ENCODE results near the gene USP53. TPM values are rescaled to one million over a fixed set of nuclear protein-coding genes. Genes with fewer than 3 reads are reported as not detected.

The USP53 gene
- total and polyA plus RNA-seq, 7 donors, result 6.0 to 89.5 (median 53.5) TPM

DNA sequence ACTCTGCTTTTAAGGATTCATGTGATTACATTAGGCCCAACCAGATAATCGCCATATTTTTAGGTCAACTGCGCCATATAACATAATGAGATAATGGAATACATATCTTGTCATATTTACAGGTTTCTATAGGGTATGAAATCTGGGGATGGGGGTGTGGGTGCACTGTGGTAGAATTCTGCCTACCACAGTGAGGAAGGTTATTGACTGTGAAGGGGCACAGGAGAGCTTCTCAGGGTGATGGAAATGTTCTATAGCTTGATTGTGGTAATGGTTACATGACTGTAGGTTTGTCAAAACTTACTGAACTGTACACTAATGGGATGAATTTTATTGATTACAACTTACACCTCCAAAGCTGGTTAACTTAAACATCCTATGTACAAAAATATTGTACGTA is 15.9 kb downstream of the USP53 start:
- no peaks in the 10 kb centered on the region for H3K9me3 ChIP-seq
- H3K27ac ChIP-seq, result no peak overlapping the region
- H3K36me3 ChIP-seq (ENCODE audit: insufficient read depth in 1 of 2, low read depth in 1 of 2), result peaks cover 0 to 44% of the 10 kb centered on the region in 2 donors
- H3K4me3 ChIP-seq, result no peak overlapping the region
- peaks cover 35% of the 10 kb centered on the region for H3K4me1 ChIP-seq
- peaks cover 0 to 2% (median 0%) of the 10 kb centered on the region in 3 donors for H3K27me3 ChIP-seq (ENCODE audit: insufficient read depth in 3 of 3, low read length in 2 of 3)
- TF ChIP-seq, protein P1, sequence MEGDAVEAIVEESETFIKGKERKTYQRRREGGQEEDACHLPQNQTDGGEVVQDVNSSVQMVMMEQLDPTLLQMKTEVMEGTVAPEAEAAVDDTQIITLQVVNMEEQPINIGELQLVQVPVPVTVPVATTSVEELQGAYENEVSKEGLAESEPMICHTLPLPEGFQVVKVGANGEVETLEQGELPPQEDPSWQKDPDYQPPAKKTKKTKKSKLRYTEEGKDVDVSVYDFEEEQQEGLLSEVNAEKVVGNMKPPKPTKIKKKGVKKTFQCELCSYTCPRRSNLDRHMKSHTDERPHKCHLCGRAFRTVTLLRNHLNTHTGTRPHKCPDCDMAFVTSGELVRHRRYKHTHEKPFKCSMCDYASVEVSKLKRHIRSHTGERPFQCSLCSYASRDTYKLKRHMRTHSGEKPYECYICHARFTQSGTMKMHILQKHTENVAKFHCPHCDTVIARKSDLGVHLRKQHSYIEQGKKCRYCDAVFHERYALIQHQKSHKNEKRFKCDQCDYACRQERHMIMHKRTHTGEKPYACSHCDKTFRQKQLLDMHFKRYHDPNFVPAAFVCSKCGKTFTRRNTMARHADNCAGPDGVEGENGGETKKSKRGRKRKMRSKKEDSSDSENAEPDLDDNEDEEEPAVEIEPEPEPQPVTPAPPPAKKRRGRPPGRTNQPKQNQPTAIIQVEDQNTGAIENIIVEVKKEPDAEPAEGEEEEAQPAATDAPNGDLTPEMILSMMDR (IDR thresholded peaks at IDR 0.05), result no peak
- ATAC-seq (no peak), DNase-seq (no peak)
- WGBS, 3 donors, result 95 to 99% (median 98%) methylated on average over 3 of the region's 3 CpGs
- intact Hi-C loops (cut with DNase I), result loop anchor here in 1 of 2 donors (10.0 kb wide), 1 partner anchor 56 kb away; no protein-coding TSS in a partner anchor

GRCh38 chr4:119229908-119230687 is 17.6 kb downstream of the USP53 start:
- Histone ChIP-seq H3K4me1 (peaks cover 43% of the 10 kb centered on the region), H3K4me3 (no peak overlapping the region), H3K27ac (no peak overlapping the region), H3K36me3 (ENCODE audit: insufficient read depth in 1 of 2, low read depth in 1 of 2) (peaks cover 0 to 37% of the 10 kb centered on the region in 2 donors), H3K27me3 (ENCODE audit: insufficient read depth in 3 of 3, low read length in 2 of 3) (peaks cover 0 to 2% (median 0%) of the 10 kb centered on the region in 3 donors), H3K9me3 (no peaks in the 10 kb centered on the region)
- intact Hi-C loops (cut with DNase I), result loop anchor here in 1 of 2 donors (10.0 kb wide), 1 partner anchor 55 kb away; no protein-coding TSS in a partner anchor
- 74 to 81% (median 80%) methylated on average over 4 of the region's 4 CpGs for WGBS, 3 donors
- DNase-seq (no peak), ATAC-seq (no peak)
- TF ChIP-seq, protein P1 (IDR thresholded peaks at IDR 0.05), result no peak

- intact Hi-C loops (cut with DNase I), result no loop called here
Measured at GRCh38 chr4:119231491-119231890, 19.0 kb downstream of the USP53 start.

DNA sequence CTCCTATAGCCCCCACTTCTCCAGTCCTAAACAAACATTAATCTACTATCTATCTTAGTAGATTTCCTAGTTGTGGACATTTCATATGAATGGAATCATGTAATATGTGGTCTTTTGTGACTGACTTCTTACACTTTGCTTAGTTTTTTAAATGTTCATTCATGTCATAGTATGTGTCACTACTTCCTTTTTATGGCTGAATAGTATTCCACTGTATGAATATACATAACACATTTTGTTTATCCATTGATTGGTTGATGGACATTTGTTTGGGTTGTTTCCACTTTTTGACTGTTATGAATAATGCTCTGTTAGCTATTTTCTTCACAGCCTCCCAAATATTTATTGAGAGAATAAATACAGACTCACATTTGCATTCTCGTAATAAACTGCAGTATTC is 19.8 kb downstream of the USP53 start:
- WGBS, 3 donors, result 96 to 100% (median 97%) methylated on average over 1 of the region's 1 CpG

More at GRCh38 chr4:119231491-119231890, 19.0 kb downstream of the USP53 start:
- 59 to 69% (median 68%) methylated on average over 3 of the region's 3 CpGs for WGBS, 3 donors
- TF ChIP-seq, protein P1 (IDR thresholded peaks at IDR 0.05), result no peak
- Histone ChIP-seq H3K27ac (no peak overlapping the region), H3K27me3 (ENCODE audit: insufficient read depth in 3 of 3, low read length in 2 of 3) (peaks cover 0 to 2% (median 0%) of the 10 kb centered on the region in 3 donors), H3K4me1 (peaks cover 43% of the 10 kb centered on the region), H3K36me3 (ENCODE audit: insufficient read depth in 1 of 2, low read depth in 1 of 2) (peaks cover 2 to 48% of the 10 kb centered on the region in 2 donors), H3K4me3 (no peak overlapping the region), H3K9me3 (no peaks in the 10 kb centered on the region)
- ATAC-seq, result no peak
- no peak for DNase-seq

More for the DNA sequence above, 19.8 kb downstream of the USP53 start:
- Histone ChIP-seq H3K4me3 (no peak overlapping the region), H3K27ac (no peak overlapping the region), H3K36me3 (ENCODE audit: insufficient read depth in 1 of 2, low read depth in 1 of 2) (peaks cover 4 to 52% of the 10 kb centered on the region in 2 donors), H3K4me1 (peaks cover 48% of the 10 kb centered on the region), H3K9me3 (no peaks in the 10 kb centered on the region), H3K27me3 (ENCODE audit: insufficient read depth in 3 of 3, low read length in 2 of 3) (peaks cover 0 to 2% (median 0%) of the 10 kb centered on the region in 3 donors)
- DNase-seq, result no peak
- TF ChIP-seq, protein P1 (IDR thresholded peaks at IDR 0.05), result no peak
- no peak for ATAC-seq
- intact Hi-C loops (cut with DNase I), result no loop called here
